CD14-positive monocyte (primary cell): ENCODE results near the gene PPM1H. TPM values are rescaled to one million over a fixed set of nuclear protein-coding genes. Genes with fewer than 3 reads are reported as not detected.

Source experiments
- DNase-seq, 3 donors: peaks; one replicate each; pipeline ENCODE4 v3.0.0-alpha.2; 2011 to 2022
- H2AFZ ChIP-seq: 2 replicates; pipeline ENCODE4 v1.6.0; 2012; ENCODE audit warnings: mild to moderate bottlenecking, low read depth, low read length, inconsistent platforms; ENCODE audit not compliant: insufficient read depth, poor library complexity, severe bottlenecking
- H3K27ac ChIP-seq, 2 donors: 1 replicate in 1 of 2; 2 replicates in 1 of 2; pipeline ENCODE4 v1.5.1; 2012 to 2013; ENCODE audit warnings: low read length in 2 of 2, control low read depth in 1 of 2, inconsistent platforms in 1 of 2, low read depth in 1 of 2, mild to moderate bottlenecking in 1 of 2
- H3K27me3 ChIP-seq, 2 donors: one replicate each; pipeline versions ENCODE4 v1.6.0 to v1.6.1; 2011 to 2013; ENCODE audit warnings: low read length in 2 of 2; ENCODE audit not compliant: control insufficient read depth in 2 of 2, insufficient read depth in 2 of 2
- H3K36me3 ChIP-seq, 2 donors: replicated peaks in 1 of 2; 1 replicate in 1 of 2; 2 replicates in 1 of 2; pipeline versions ENCODE4 v1.5.1 to v1.6.1; 2012 to 2013; ENCODE audit warnings: low read length in 2 of 2, control low read depth in 1 of 2, inconsistent platforms in 1 of 2, mild to moderate bottlenecking in 1 of 2; ENCODE audit not compliant: insufficient read depth in 2 of 2, control insufficient read depth in 1 of 2
- H3K4me1 ChIP-seq, 2 donors: 1 replicate in 1 of 2; 2 replicates in 1 of 2; pipeline versions ENCODE4 v1.5.1 to v1.6.1; 2012 to 2013; ENCODE audit warnings: low read length in 2 of 2, control low read depth in 1 of 2, inconsistent platforms in 1 of 2, mild to moderate bottlenecking in 1 of 2, moderate library complexity in 1 of 2; ENCODE audit not compliant: insufficient read depth in 2 of 2, control insufficient read depth in 1 of 2
- H3K4me2 ChIP-seq: replicated peaks from 2 replicates; pipeline ENCODE3; 2012; ENCODE audit warnings: low read length, moderate library complexity, mild to moderate bottlenecking; ENCODE audit not compliant: poor library complexity, severe bottlenecking; ENCODE audit errors: extremely low read depth
- H3K4me3 ChIP-seq, 3 experiments: fragments of 200-600 bp in 1 of 3; sonication (generic) in 1 of 3; replicated peaks in 1 of 3; 1 replicate in 2 of 3; 2 replicates in 1 of 3; pipeline ENCODE4 v1.5.1; 2011 to 2013; ENCODE audit warnings: low read length in 3 of 3, mild to moderate bottlenecking in 3 of 3, control low read depth in 2 of 3, low read depth in 2 of 3, inconsistent platforms in 1 of 3, moderate library complexity in 1 of 3
- H3K79me2 ChIP-seq: 2 replicates; pipeline ENCODE4 v1.6.0; 2012; ENCODE audit warnings: mild to moderate bottlenecking, control low read depth, inconsistent platforms, low read length, moderate library complexity; ENCODE audit not compliant: insufficient read depth
- H3K9ac ChIP-seq: 2 replicates; pipeline ENCODE4 v1.6.0; 2017; ENCODE audit warnings: low read length, mild to moderate bottlenecking; ENCODE audit not compliant: insufficient read depth, poor library complexity, severe bottlenecking
- H3K9me3 ChIP-seq, 2 donors: replicated peaks in 1 of 2; 1 replicate in 1 of 2; 2 replicates in 1 of 2; pipeline versions ENCODE4 v1.5.1 to v1.6.1; 2012 to 2013; ENCODE audit warnings: low read length in 2 of 2, control low read depth in 1 of 2; ENCODE audit not compliant: control insufficient read depth in 1 of 2, insufficient read depth in 1 of 2
- H4K20me1 ChIP-seq: 2 replicates; pipeline ENCODE4 v1.6.0; 2012; ENCODE audit warnings: mild to moderate bottlenecking, low read length, control low read depth, moderate library complexity; ENCODE audit not compliant: insufficient read depth
- H3K27ac Mint-ChIP-seq, 7 donors: one replicate each; pipeline ENCODE4 v1.8.0; 2020; ENCODE audit warnings: mild to moderate bottlenecking in 7 of 7, mixed read lengths in 7 of 7, moderate library complexity in 6 of 7, inconsistent platforms in 2 of 7
- H3K27me3 Mint-ChIP-seq, 3 donors: one replicate each; pipeline ENCODE4 v1.8.0; 2021 to 2022; ENCODE audit warnings: low read depth in 3 of 3, mild to moderate bottlenecking in 3 of 3, mixed read lengths in 3 of 3, moderate library complexity in 3 of 3, inconsistent platforms in 1 of 3
- H3K36me3 Mint-ChIP-seq, 2 donors: one replicate each; pipeline ENCODE4 v1.8.0; 2020; ENCODE audit warnings: mixed read lengths in 2 of 2, inconsistent platforms in 1 of 2, mild to moderate bottlenecking in 1 of 2
- H3K4me1 Mint-ChIP-seq: one replicate; pipeline ENCODE4 v1.8.0; 2020; ENCODE audit warnings: mild to moderate bottlenecking, mixed read lengths
- H3K4me3 Mint-ChIP-seq, 2 donors: one replicate each; pipeline ENCODE4 v1.8.0; 2020; ENCODE audit warnings: mild to moderate bottlenecking in 2 of 2, mixed read lengths in 2 of 2, moderate library complexity in 1 of 2
- H3K9me3 Mint-ChIP-seq, 7 donors: one replicate each; pipeline ENCODE4 v1.8.0; 2020 to 2022; ENCODE audit warnings: mixed read lengths in 7 of 7, mild to moderate bottlenecking in 6 of 7, moderate library complexity in 6 of 7, inconsistent platforms in 2 of 7
- WGBS: methylation state at CpG from one replicate; pipeline ENCODE4 v1.1.5; 2013; ENCODE audit warnings: missing lambda C conversion rate; ENCODE audit not compliant: insufficient coverage; 5-methylcytosine and 5-hydroxymethylcytosine counted together
- intact Hi-C, 2 donors: fragments of 100-400 bp; cut with micrococcal nuclease; formaldehyde crosslinking; loops; one replicate each; pipeline versions ENCODE4 v1.15.0 to v1.15.1; 2023
- polyA plus RNA-seq, 3 donors: library from polyadenylated mRNA; depleted of rRNA in 1 of 3; unstranded in 2 of 3; stranded (reverse) in 1 of 3; fragments of 300-500 nt in 2 of 3; fragments of >200 nt in 1 of 3; fragmentation: Illumina TruSeq in 2 of 3; gene quantifications; 1 replicate in 2 of 3; 2 replicates in 1 of 3; pipeline ENCODE4 v1.2.3, GENCODE V29; 2012 to 2021
- TF ChIP-seq, protein P1 (sequence below): fragments of 200-600 bp; IDR thresholded peaks from one replicate; pipeline ENCODE4 v1.8.0; 2022; ENCODE audit warnings: antibody characterized with exemption, mild to moderate bottlenecking

Gene PPM1H
- polyA plus RNA-seq, 3 donors: 1.5 to 2.8 (median 1.9) TPM

DNA sequence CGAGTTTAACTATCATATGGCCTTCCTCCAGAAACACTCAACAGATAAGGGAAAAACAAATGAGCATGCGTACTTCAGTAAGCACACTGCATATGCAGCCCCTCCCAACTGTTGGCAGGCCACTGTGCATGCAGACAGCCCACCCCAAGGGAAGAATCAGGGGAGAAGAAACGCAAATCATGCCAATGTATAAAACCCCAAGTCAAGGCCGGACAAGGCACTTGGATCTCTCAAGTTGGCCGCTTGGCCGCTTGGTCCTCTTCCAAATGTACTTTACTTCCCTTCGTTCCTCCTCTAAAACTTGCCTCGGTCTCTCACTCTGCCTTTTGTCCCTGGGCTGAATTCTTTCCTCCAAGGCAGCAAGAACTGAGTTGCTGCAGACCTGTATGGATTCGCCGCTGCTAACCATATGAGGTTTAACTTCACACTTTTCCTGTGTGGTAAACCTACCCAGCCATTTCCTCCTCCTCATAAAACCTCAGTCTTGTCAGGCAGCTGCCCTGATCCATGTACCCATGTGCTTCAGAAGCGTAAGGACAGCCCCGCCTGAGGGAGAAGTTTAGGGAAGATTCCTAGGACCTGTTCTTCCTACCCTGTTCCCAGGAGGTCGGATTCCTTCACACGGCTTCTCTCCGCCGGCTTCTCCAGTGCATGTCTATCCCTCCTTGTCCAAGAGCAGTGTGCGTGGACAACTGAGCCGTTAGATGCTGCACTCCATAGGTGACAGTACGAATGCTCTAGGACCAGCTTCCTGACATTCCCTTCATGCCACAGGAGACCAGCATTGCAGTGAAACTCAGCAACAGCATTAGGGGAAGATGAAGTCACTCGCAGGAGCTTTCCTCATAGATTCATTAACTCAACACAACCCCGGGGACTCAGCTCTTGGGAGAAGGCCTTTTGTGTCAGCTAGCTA lies 280.4 kb downstream of the PPM1H start:
- Mint-ChIP-seq H3K36me3 (peaks cover 8 to 9% of the 10 kb centered on the region in 2 donors), H3K27ac (no peak overlapping the region), H3K4me3 (no peak overlapping the region), H3K27me3 (peaks cover 2 to 3% (median 3%) of the 10 kb centered on the region in 3 donors), H3K9me3 (peaks cover 0 to 2% (median 0%) of the 10 kb centered on the region in 7 donors), H3K4me1 (peaks cover 13% of the 10 kb centered on the region)
- H3K27me3 ChIP-seq: no peaks in the 10 kb centered on the region
- no peak overlapping the region for H3K27ac ChIP-seq
- H3K9ac ChIP-seq: no peak overlapping the region
- TF ChIP-seq, protein P1, sequence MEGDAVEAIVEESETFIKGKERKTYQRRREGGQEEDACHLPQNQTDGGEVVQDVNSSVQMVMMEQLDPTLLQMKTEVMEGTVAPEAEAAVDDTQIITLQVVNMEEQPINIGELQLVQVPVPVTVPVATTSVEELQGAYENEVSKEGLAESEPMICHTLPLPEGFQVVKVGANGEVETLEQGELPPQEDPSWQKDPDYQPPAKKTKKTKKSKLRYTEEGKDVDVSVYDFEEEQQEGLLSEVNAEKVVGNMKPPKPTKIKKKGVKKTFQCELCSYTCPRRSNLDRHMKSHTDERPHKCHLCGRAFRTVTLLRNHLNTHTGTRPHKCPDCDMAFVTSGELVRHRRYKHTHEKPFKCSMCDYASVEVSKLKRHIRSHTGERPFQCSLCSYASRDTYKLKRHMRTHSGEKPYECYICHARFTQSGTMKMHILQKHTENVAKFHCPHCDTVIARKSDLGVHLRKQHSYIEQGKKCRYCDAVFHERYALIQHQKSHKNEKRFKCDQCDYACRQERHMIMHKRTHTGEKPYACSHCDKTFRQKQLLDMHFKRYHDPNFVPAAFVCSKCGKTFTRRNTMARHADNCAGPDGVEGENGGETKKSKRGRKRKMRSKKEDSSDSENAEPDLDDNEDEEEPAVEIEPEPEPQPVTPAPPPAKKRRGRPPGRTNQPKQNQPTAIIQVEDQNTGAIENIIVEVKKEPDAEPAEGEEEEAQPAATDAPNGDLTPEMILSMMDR: no peak
- DNase-seq: no peak
- no peaks in the 10 kb centered on the region for H3K9me3 ChIP-seq
- H3K79me2 ChIP-seq: no peaks in the 10 kb centered on the region
- no peak overlapping the region for H2AFZ ChIP-seq
- no peaks in the 10 kb centered on the region for H3K4me1 ChIP-seq
- intact Hi-C loops: no loop called here
- no peak overlapping the region for H3K4me2 ChIP-seq
- no peak overlapping the region for H3K4me3 ChIP-seq
- H3K36me3 ChIP-seq: no peaks in the 10 kb centered on the region
- 58% methylated on average over 16 of the region's 21 CpGs for WGBS
- no peaks in the 10 kb centered on the region for H4K20me1 ChIP-seq

DNA sequence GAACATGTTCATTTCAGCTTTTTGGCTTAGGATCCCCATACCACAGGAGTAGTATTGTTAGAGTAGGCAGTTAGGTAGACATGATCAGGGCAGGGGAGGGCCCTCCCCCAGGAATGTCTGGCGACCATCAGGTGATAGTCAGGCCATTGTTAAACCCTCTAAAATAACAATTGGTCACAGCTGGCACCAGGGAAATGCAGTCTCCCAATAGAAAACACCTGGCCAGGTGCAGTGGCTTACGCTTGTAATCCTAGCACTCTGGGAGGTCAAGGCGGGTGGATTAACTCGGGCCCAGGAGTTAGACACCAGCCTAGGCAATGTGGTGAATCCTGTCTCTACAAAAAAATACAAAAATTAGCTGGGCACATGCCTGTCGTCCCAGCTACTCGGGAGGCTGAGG lies 281.2 kb downstream of the PPM1H start:
- Histone ChIP-seq H3K27ac (no peak overlapping the region), H2AFZ (no peak overlapping the region), H3K4me1 (no peaks in the 10 kb centered on the region), H3K9me3 (no peaks in the 10 kb centered on the region), H3K36me3 (no peaks in the 10 kb centered on the region), H3K4me2 (no peak overlapping the region), H3K4me3 (no peak overlapping the region), H4K20me1 (no peaks in the 10 kb centered on the region), H3K79me2 (no peaks in the 10 kb centered on the region), H3K9ac (no peak overlapping the region), H3K27me3 (no peaks in the 10 kb centered on the region)
- no peak overlapping the region for H3K27ac Mint-ChIP-seq
- H3K9me3 Mint-ChIP-seq: peaks cover 0 to 2% (median 0%) of the 10 kb centered on the region in 7 donors
- peaks cover 3 to 9% of the 10 kb centered on the region in 2 donors for H3K36me3 Mint-ChIP-seq
- no peak overlapping the region for H3K4me3 Mint-ChIP-seq
- no peak for DNase-seq
- intact Hi-C loops: no loop called here
- TF ChIP-seq, protein P1: no peak
- H3K4me1 Mint-ChIP-seq: peaks cover 13% of the 10 kb centered on the region
- whole genome bisulfite sequencing: 100% methylated on average over 3 of the region's 6 CpGs
- H3K27me3 Mint-ChIP-seq: peaks cover 1 to 3% (median 2%) of the 10 kb centered on the region in 3 donors
